ENCODE results near the gene MB.
"Not testable (repeated sequence)": the region's sequence is repeated elsewhere in the genome, so short reads cannot be mapped to it uniquely, and the experiment has no call there.

Gene MB

DNA sequence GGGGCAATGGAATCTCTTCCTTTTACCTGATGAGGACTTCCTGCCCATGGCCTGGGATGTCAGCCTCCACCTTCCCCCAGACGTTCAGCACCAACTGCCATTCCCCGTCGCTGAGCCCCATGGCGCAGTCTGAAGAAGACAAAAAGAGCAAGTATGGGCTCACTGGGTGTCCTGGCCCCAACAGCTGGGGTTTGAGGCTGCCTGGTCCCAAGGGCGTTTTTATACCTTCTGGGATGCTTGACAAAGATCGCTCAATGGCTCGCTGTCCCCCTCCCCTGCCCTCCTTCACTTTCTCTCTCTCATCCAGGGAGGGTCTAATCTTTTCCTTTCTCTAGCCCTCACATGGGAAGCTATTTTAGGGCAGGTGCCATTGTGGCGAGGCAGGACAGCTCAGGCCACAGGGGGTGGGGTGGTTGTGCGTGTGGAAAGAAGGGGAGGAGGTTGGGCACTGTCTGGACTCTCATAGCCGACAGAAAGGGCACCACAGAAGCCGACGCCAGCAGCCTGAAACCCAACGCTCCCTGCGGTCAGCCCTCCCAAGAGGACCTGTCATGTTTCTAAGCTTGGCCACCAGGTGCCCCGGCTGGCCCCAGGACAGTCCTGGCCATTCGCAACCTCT is at the start of gene MB:
TSS of gene MB (minus strand) at position 193 of the 619 bp plus-strand sequence. CDS start at position 121, 72 bp downstream.
- no peak for DNase-seq (ENCODE audit: low read depth in 2 of 2)

- not testable (repeated sequence) for DNase-seq (ENCODE audit: low read depth in 2 of 2)
Measured at GRCh38 chr22:35666699-35667098, 49.6 kb upstream of the MB start.

DNA sequence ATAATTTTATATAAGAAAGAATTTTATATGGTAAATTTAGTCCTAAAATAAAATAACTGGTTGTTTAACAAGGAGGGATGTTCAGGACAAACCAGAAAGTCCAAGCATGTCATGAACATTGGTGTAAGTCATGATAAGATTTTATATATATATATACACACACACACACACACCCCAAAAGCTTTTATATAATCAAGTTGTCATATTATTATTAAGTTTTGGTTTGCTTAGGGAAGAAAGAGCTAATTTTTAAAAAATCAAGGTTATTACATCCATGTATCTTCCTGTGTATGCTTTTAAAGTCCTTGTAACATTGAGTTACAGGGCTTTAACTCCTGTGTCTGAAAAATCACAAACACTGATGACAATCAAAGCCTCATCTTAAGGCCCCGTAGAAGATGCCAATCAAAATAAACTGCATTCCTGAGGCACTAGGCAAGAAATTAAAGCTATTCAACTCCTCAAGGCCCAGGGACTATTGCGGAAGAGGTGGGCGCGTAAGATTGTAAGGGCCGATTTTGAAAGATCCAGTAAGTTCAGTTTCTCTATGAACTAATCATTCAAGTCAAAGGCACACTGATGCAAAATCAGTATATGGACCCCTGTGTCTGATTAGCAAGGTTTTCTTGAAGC is 47.9 kb upstream of the MB start:
- DNase-seq (ENCODE audit: low read depth in 2 of 2): no peak

- no peak for DNase-seq (ENCODE audit: low read depth in 2 of 2)
Measured at GRCh38 chr22:35663371-35663770, 46.2 kb upstream of the MB start.

- DNase-seq (ENCODE audit: low read depth in 2 of 2): no peak
Measured at GRCh38 chr22:35662914-35663313, 45.8 kb upstream of the MB start.

- DNase-seq (ENCODE audit: low read depth in 2 of 2): no peak
Measured at GRCh38 chr22:35661464-35661863, 44.3 kb upstream of the MB start.

- DNase-seq (ENCODE audit: low read depth in 2 of 2): no peak
Measured at GRCh38 chr22:35660291-35661127, 43.4 kb upstream of the MB start.

GRCh38 chr22:35657571-35658312 is 40.6 kb upstream of the MB start:
- DNase-seq (ENCODE audit: low read depth in 2 of 2): no peak

DNA sequence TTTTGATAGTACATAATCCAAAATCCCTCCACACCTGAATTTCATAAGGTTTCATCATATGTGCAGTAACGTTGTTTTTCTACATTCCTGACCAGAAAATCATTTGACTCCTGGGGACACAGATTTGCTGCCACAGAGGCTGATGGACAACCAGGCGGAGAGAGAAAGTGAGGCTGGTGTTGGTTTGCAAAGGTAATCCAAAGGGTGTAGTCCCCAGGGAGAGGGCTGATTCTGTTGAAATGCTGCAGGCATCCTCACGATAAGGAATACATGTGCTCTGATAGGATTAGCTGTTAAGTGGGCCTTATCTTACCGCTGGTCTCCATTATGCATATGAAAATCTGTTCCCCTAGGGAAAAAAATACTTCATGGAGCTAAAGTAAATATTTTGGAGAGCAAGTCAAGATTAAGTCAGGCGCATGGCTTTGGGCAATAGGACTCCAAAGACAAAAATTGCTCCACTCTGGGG is 39.2 kb upstream of the MB start:
- no peak for DNase-seq (ENCODE audit: low read depth in 2 of 2)

- DNase-seq (ENCODE audit: low read depth in 2 of 2): no peak
Measured at GRCh38 chr22:35653824-35654223, 36.7 kb upstream of the MB start.

DNA sequence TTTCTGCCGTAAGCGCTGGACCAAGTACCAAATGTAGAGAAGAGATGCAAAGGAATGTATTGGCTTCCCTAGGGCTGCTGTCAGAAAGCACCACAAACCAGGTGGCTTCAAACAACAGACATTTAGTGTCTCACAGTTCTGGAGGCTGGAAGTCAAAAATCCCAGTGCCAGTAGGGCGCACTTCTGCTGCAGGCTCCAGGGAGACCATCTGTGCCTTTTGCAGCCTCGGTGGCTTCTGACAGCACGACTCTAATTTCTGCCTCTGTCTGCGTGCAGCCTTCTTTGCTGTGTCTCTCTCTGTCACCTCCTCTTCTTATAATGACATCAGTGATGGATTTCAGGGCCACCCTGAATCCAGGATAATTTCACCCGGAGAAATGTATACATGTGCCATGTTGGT is 34.0 kb upstream of the MB start:
- no peak for DNase-seq (ENCODE audit: low read depth in 2 of 2)

DNA sequence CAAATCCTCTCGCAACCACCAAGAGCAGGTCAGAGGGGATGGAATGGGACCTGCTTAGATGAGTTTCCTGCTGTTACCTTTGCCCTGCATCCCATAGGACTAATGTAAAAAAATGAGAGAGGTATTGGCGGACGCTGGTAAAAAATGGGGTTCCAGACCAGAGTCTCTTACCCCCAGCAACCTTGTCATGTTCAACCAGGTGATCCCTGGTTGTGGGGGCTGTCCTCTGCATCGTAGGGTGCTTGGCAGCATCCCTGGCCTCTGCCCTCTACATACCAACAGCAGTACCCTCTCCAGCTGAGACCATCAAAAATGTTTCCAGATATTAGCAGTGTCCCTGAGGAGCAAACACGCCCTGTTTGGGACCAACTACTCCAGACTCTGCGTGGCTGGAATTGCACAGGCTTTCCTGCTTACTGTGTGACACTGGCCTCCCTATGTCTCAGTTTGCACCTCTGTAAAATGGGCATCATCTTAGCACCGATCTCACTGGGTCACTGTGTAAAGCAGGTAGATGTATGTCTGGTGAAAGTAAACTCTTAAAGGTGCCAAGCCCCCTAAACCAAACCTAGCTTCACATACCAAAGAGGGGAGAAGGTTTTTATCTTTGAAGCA is 32.6 kb upstream of the MB start:
- no peak for DNase-seq (ENCODE audit: low read depth in 2 of 2)

DNA sequence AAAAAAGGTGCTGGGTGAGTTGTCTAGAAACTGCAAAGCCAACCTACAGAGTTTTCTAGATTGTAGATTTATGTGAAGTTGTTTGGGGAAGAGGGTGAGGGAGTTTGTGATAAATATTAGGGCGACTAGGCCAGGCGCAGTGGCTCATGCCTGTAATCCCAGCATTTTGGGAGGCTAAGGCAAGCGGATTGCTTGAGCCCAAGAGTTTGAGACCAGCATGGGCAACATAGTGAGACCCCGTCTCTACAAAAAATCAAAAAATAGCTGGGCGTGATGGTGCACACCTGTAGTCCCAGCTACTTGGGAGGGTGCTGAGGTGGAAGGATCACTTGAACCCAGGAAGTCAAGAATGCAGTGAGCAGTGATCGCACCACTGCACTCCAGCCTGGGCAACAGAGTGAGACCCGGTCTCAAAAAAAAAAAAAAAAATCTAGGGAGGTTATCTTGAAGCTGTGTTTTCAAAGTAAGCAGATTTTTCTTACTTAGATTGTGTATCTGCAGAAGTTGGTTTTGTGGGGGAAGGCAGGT is 32.0 kb upstream of the MB start:
- no peak for DNase-seq (ENCODE audit: low read depth in 2 of 2)

- DNase-seq (ENCODE audit: low read depth in 2 of 2): peak; percentile 33 to 56
Measured at GRCh38 chr22:35648066-35649025, 31.2 kb upstream of the MB start, which contains the start of gene APOL6. Gene APOL6, plus strand, starts transcription at chr22:35648446. Its CDS starts 7,980 bp downstream, at chr22:35656426.

DNA sequence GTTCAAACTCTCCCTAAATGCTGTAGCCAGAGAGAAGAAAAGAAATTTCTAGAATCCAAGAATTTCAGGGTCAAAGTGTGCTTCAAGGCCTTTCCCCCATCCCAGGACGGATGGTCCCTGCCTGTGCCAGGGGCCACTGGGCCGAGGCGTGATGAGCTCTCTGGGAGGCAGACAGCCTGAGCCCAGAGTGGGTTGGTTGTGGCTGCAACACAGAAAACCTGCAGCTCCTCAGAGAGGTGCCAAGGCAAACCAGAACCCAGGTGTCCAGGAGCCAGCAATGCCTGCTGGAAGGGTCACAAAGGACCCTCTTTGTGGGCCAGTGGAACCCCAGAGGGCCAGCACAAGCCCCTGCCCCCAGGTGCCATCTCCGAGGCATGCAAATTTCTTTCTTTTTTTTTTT is 28.5 kb upstream of the MB start:
- DNase-seq (ENCODE audit: low read depth in 2 of 2): no peak

DNA sequence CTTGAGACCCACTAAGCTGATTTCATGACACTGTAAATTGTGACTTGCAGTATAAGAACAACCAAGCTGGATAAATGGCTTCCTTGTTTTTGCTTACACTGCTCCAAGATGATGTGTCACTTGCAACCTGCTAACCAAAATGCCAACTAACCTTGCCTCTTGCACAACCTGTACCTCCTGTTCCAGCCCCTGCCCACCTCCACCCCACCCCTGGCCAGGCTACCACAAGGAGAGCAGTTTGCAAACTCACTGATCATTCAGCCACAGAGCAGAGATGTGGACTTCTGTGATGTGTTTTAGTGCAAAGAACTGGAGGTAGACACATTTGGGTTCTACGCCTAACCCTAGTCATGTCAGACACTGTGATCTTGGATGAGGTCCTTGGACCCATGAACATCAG is 26.9 kb upstream of the MB start:
- DNase-seq (ENCODE audit: low read depth in 2 of 2): no peak

- DNase-seq (ENCODE audit: low read depth in 2 of 2): no peak
Measured at GRCh38 chr22:35642305-35642741, 25.2 kb upstream of the MB start.

DNA sequence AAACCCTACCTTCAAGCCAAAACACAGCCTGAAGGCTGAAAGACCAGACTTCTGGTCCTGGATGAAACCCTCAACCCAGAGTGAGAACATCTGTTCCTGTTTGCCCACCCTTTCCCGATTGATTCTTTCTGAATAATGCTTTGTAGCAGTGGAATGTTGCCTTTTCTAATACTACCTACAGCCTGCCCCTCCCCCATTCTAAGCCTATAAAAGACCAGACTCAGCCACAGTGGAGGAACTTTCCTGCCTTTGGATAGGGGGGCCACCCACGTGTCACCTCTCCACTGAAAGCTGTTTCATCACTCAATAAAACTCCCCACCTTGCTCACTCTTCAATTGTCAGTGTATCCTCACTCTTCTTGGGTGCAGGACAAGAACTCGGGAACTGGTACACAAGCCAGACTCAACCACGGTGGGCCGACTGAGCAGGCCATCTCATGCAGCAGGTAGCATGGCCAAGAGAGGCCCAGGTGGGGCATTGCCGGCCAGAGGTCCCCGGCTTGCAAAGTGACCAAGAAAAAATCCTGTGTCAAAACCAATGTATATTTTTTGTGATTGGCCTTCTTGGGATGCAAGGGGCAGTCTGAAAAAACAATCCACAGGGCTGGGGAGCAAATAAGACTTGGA is 24.5 kb upstream of the MB start:
- no peak for DNase-seq (ENCODE audit: low read depth in 2 of 2)

DNA sequence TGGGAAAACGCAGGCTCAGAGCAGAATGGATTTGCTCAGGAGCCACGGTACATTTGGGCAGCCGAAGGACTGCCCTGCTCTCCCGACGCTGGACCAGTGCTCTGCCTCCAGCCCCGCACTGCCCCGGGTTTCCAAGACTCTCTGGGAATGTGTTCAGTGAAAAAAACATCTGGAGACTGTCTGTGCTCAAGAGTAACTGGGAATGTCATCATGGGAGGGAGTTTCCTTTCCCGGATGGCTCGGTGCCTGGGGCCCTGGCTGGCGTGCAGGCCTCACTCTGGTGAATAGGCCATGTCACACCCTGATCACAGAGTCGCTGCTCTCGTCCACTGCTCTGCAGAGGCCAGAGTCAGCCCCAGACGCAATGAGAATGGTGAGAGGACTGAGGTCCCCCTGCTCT is 21.3 kb upstream of the MB start:
- no peak for DNase-seq (ENCODE audit: low read depth in 2 of 2)

DNA sequence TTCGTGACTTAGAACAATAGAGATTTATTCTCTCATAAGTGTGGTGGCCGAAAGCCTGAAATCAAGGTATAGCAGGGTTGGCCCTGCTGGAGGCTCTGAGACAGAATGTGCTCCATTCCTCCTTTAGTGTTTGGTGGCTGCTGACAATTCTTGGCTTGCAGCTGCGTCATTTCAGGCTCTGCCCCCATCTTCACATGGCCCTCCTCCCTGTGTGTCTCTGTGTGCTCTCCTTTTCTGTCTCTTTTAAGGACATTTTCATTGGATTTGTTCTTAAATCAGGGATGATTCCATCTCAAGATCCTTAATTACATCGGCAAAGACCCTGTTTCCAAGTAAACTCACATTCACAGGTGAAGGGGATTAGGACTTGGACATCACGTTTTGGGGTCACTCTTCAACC is 20.9 kb upstream of the MB start:
- DNase-seq (ENCODE audit: low read depth in 2 of 2): no peak
